Lower leg skin (tissue), 4 donors: Measurements from ENCODE around the gene TXNIP. TPM values are rescaled to one million over a fixed set of nuclear protein-coding genes. Genes with fewer than 3 reads are reported as not detected.

ENCODE experiments used
- DNase-seq, 2 donors: peaks; one replicate each; pipeline ENCODE4 v3.0.0-alpha.2; 2019; ENCODE audit warnings: low spot score in 2 of 2
- H3K4me3 ChIP-seq: fragments of 200-600 bp; sonication (generic); 2 replicates; pipeline ENCODE4 v1.5.1; 2017; ENCODE audit warnings: mild to moderate bottlenecking, low read depth; ENCODE audit not compliant: poor library complexity, severe bottlenecking
- POLR2A ChIP-seq, 2 donors: fragments of 450-650 bp; IDR thresholded peaks; one replicate each; pipeline ENCODE4 v1.6.1; 2016 to 2017; ENCODE audit warnings: antibody characterized with exemption in 2 of 2, mild to moderate bottlenecking in 1 of 2, moderate library complexity in 1 of 2
- whole genome bisulfite sequencing, 2 donors: methylation state at CpG; one replicate each; pipeline ENCODE4 v1.1.5; 2018; 5-methylcytosine and 5-hydroxymethylcytosine counted together
- intact Hi-C: fragments of 100-400 bp; cut with DNase I; formaldehyde crosslinking; loops from one replicate; pipeline ENCODE4 v1.15.0; 2023; ENCODE audit warnings: low total_unique reads
- total RNA-seq, 4 donors: library from RNA; depleted of rRNA; stranded (reverse); fragments of >200 nt; gene quantifications; one replicate each; pipeline ENCODE4 v1.1.0, GENCODE V29; 2016
- TF ChIP-seq, protein P1 (sequence below), 3 donors: fragments of 450-650 bp; IDR thresholded peaks; one replicate each; pipeline ENCODE4 v1.5.1; 2016; ENCODE audit warnings: antibody characterized with exemption in 3 of 3, mild to moderate bottlenecking in 3 of 3, moderate library complexity in 2 of 3

Gene TXNIP
- total RNA-seq, 4 donors from 2014 or later = 2,445 to 6,877 (median 3,895) TPM

DNA sequence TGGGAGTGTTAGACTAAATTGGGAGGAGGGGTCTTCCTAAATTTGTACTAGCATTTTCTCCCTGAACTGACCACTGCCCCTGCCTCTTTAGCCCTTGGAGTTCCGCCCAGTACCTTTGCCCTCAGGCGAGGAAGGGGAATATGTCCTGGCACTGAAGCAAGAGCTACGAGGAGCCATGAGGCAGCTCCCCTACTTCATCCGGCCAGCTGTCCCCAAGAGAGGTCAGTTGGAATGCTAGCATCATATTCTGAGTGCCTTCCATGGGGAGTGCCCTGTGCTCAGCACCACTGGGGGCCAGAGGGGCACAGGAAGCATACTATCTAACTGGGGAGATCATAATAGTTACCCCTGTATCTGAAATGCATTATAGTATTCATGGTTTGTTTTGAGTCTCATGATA lies 21.2 kb downstream of the TXNIP start:
- 72 to 83% methylated on average over 4 of the region's 4 CpGs for WGBS, 2 donors
- peak in 1 of 2 donors; percentile 50 for DNase-seq
- intact Hi-C loops = no loop called here
- H3K4me3 ChIP-seq = no peak overlapping the region
- no peak for TF ChIP-seq POLR2A (IDR thresholded peaks at IDR 0.05)
- TF ChIP-seq, protein P1, sequence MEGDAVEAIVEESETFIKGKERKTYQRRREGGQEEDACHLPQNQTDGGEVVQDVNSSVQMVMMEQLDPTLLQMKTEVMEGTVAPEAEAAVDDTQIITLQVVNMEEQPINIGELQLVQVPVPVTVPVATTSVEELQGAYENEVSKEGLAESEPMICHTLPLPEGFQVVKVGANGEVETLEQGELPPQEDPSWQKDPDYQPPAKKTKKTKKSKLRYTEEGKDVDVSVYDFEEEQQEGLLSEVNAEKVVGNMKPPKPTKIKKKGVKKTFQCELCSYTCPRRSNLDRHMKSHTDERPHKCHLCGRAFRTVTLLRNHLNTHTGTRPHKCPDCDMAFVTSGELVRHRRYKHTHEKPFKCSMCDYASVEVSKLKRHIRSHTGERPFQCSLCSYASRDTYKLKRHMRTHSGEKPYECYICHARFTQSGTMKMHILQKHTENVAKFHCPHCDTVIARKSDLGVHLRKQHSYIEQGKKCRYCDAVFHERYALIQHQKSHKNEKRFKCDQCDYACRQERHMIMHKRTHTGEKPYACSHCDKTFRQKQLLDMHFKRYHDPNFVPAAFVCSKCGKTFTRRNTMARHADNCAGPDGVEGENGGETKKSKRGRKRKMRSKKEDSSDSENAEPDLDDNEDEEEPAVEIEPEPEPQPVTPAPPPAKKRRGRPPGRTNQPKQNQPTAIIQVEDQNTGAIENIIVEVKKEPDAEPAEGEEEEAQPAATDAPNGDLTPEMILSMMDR (IDR thresholded peaks at IDR 0.05) = no peak

DNA sequence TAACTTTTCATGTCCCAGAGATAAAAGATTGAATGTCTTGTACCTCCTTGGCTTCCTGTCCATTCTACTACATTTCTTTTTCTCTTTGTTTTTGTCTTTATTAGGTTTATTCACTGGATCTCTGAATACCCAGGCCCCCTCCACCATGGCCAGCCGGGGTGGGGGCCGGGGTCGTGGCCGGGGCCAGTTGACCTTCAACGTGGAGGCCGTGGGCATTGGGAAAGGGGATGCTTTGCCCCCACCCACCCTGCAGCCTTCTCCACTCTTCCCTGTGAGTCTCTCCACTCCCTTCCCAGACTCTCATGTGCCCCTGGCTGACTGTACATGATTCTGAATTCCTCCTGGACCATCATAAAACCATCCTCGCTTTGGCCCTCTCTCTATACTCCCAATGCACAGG lies 21.7 kb downstream of the TXNIP start:
- intact Hi-C loops = no loop called here
- TF ChIP-seq, protein P1 (IDR thresholded peaks at IDR 0.05) = no peak
- TF ChIP-seq POLR2A (IDR thresholded peaks at IDR 0.05) = no peak
- no peak overlapping the region for H3K4me3 ChIP-seq
- WGBS, 2 donors = 83 to 88% methylated on average over 7 of the region's 7 CpGs
- peak in 1 of 2 donors; percentile 68 for DNase-seq

DNA sequence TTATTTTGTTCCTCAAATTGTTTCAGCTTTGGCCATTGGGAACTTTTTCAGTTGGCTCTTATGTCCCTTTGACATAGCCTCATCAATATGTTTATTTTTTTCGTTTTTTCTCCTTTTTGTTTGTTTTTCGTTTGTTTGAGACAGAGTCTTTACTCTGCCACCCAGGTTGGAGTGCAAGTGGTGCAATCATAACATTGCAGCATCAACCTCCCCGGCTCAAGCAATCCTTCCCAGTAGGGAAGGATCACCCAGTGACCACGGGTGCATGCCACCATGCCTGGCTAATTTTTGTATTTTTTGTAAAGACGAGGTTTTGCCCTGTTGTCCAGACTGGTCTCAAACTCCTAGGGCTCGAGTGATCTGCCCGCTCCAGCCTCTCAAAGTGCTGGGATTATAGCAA lies 23.8 kb downstream of the TXNIP start:
- intact Hi-C loops = no loop called here
- no peak overlapping the region for H3K4me3 ChIP-seq
- no peak for TF ChIP-seq POLR2A (IDR thresholded peaks at IDR 0.05)
- TF ChIP-seq, protein P1 (IDR thresholded peaks at IDR 0.05) = no peak
- DNase-seq = peak in 1 of 2 donors; percentile 73
- WGBS, 2 donors = 88 to 90% methylated on average over 7 of the region's 7 CpGs

DNA sequence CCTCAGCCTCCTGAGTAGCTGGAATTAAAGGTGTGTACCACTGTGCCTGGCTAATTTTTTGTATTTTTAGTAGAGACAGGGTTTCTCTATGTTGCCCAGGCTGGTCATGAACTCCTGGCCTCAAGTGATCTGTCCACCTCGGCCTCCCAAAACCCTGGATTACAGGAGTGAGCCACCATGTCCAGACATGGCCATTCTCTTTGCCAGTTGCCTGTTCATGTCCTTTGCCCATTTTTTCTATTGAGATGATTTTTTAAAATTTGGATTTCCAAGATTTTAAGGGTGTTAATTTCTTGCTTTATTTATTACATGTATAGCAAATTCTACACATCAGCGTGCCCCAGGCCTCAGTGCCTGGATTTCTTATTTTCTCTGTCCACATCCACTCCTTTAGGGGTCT lies 29.1 kb downstream of the TXNIP start:
- intact Hi-C loops = no loop called here
- TF ChIP-seq, protein P1 (IDR thresholded peaks at IDR 0.05) = no peak
- TF ChIP-seq POLR2A (IDR thresholded peaks at IDR 0.05) = no peak
- no peak for DNase-seq
- no peak overlapping the region for H3K4me3 ChIP-seq
- WGBS, 2 donors = 93 to 98% methylated on average over 2 of the region's 2 CpGs

DNA sequence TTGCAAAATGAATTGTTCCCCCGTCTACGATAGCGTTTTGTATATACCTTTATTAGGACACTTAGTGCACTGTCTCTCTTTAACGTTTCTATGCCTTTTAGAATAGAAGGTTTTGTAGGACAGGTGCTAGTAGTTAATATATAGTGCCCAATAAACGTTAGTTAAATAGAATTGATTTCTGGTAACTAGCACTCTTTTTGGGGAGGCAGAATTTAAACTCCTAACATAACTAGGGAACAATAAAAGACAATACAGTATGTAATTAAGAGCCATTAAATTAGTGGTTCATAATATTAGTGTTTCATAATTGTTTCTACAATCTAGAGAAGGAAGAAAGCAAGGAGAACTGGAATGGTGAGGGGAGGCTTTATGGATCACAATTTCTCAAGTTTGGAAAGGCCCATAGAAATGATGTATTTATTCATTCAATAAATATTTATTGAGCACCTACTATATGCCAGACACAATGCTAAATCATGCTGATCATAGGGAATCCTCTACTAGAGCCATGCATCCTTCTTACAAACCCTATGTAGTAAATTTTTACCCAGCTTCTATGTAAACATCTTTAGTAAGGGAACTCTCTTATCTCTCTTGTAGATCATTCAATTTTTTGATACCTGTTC lies 31.1 kb downstream of the TXNIP start:
- intact Hi-C loops = no loop called here
- 1% methylated on average over 5 of the region's 5 CpGs for WGBS, 2 donors
- H3K4me3 ChIP-seq = peak overlapping the region; percentile 42
- TF ChIP-seq POLR2A (IDR thresholded peaks at IDR 0.05) = no peak
- TF ChIP-seq, protein P1 (IDR thresholded peaks at IDR 0.05) = no peak
- DNase-seq = no peak
